Body of pancreas (tissue), 4 donors: ENCODE measurements around the gene DLD.

ENCODE experiments used
- POLR2A ChIP-seq, 3 donors: fragments of 450-650 bp; IDR thresholded peaks; one replicate each; pipeline ENCODE4 v1.6.1; 2016; ENCODE audit warnings: antibody characterized with exemption in 3 of 3, mild to moderate bottlenecking in 2 of 3
- TF ChIP-seq, protein P1 (sequence below), 7 experiments: fragments of 450-650 bp in 4 of 7; fragments of 200-600 bp in 3 of 7; sonication (generic) in 3 of 7; IDR thresholded peaks; one replicate each; pipeline ENCODE4 v1.5.1; 2016 to 2019; ENCODE audit warnings: antibody characterized with exemption in 7 of 7

DNA sequence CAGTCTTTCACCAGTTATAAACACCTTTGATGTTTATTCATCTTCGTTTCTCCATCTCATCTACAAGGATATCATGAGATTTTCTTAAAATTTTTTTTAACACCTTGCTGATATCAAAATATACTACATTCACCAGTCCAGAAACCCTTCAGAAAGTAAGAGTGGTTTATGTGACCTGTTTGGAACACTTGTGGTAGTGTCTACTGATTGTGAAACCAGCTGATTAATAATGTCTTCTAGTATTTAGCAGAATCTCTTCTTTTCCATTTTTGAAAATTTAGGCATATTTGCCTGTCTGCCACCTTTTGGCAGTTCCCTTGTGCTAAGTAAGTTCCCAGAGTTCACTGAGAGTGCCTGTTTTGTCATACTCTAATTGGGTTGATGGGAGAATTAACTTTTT is 18.5 kb downstream of the DLD start:
- TF ChIP-seq, protein P1, sequence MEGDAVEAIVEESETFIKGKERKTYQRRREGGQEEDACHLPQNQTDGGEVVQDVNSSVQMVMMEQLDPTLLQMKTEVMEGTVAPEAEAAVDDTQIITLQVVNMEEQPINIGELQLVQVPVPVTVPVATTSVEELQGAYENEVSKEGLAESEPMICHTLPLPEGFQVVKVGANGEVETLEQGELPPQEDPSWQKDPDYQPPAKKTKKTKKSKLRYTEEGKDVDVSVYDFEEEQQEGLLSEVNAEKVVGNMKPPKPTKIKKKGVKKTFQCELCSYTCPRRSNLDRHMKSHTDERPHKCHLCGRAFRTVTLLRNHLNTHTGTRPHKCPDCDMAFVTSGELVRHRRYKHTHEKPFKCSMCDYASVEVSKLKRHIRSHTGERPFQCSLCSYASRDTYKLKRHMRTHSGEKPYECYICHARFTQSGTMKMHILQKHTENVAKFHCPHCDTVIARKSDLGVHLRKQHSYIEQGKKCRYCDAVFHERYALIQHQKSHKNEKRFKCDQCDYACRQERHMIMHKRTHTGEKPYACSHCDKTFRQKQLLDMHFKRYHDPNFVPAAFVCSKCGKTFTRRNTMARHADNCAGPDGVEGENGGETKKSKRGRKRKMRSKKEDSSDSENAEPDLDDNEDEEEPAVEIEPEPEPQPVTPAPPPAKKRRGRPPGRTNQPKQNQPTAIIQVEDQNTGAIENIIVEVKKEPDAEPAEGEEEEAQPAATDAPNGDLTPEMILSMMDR (IDR thresholded peaks at IDR 0.05) = no peak
- TF ChIP-seq POLR2A (IDR thresholded peaks at IDR 0.05) = no peak
